Activated effector memory CD4-positive, alpha-beta T cell treated with anti-CD3 and anti-CD28 coated beads, Interleukin-2, amount 50 U/mL, for 16 hours (primary cell): ENCODE results near the gene TENT4A.
A peak's percentile ranks its signal among the peaks of the same experiment; 100 is the strongest.

Experiments used
- DNase-seq: peaks from one replicate; pipeline ENCODE4 v3.0.0-alpha.2; 2020

The TENT4A gene

DNA sequence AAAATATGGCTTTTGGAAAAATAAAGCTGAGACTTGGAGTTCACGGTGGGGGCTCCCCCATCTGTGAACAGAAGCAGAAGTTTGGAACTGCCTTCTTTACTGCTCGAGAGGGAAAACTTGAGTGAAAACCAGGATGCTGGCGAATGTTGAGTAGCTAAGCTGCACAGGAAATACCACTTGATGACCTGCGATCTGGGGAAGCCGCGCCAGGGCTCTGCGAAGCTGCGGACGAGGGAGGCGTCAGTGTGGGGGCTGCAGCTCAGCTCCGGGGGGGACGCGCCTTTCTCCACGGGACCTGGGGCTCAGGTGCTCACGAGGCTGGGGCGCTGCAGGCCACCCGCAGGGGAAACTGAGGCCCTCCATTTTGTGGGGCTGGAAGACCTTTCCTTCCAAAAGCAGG lies 62.3 kb downstream of the TENT4A start:
- DNase-seq = no peak

DNA sequence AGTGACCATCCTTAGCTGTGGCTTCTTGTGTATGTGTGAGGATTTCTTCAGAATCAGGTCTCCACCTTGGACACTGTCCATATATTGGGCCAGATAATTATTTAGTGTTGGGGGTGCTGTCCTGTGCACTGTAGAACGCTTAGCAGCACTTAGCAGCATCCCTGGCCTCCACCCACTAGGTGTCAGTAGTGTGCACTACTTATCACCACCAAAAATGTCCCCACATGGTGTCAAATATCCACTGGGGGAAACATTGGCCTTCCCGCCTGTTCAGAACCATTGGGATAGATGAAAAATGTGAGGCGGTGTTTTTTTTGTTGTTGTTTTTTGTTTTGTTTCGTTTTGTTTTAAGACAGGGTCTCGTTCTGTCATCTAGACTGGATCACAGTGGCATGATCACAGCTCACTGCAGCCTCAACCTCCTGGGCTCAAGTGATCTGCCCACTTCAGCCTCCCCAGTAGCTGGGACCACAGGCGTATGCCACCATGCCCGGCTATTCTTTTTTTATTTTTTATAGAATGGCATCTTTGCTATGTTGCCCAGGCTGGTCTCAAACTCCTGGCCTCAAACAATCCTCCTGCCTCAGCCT lies 67.7 kb downstream of the TENT4A start:
- peak; percentile 76 for DNase-seq

GRCh38 chr5:6781716-6782115 lies 68.5 kb downstream of the TENT4A start:
- DNase-seq = no peak

DNA sequence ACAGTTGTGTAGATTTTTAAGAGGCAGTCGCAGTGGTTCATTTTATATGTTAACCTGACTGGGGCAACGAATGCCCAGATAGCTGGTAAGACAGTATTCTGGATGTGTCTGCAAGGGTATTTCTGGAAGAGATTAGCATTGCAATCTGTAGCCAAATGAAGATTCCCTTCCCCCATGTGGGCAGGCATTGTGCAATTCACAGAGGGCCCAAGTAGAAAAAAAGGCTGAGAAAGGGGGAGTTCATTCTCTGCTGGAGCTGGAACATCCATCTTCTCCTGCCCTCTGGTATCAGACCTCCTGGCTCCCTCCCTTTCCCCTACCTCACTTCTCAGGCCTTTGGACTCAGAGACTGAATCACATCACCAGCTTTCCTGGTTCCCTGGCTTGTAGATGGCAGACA lies 70.6 kb downstream of the TENT4A start:
- DNase-seq = no peak

- no peak for DNase-seq
Measured at GRCh38 chr5:6784481-6784880, 71.2 kb downstream of the TENT4A start.

DNA sequence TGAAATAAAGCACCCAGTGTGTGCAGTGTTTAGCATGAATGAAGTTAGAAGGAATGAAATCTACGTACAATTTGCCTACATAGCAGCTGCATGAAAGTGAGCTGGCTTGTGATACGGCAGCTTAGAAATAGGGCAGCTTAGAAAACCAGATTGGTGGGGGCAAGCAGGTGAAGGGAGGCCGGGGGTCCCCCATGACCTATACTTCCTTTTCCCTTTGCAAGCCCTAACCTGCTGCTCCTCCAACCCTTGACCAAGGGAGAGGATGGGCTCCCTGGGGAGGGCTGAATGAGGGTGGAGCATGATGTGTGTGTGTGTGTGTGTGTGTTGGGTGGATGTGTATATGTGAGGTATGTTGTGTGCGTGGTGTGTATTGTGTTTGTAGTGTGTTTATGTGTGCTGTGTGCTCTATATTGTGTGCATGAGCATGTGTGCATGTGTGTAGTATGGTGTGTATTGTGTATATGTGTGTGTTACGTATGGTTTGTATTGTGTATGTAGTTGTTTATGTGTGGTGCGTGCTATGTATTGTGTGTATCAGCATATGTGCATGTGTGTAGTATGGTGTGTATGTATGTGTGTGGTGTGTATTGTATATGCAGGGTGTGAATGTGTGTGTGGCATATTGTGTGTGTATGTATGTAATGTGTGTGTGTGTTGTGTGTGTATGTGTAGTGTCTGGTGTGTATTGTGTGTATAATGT lies 72.1 kb downstream of the TENT4A start:
- no peak for DNase-seq

DNA sequence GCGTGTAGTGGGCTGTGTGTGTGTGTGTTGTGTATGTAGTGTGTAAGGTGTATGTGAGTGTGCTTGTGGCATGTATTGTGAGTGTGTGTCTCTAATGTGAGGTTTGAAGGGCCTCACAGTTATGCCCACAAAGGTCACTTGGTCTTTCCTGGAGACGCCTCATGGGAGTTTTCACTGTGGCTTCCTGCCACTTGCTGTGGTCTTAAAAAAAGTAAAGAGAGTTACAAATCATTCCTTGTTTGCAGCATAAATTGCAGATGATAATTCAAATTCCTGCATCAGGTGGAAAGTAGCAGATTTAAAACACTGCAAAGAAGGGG lies 72.6 kb downstream of the TENT4A start:
- DNase-seq = no peak

DNA sequence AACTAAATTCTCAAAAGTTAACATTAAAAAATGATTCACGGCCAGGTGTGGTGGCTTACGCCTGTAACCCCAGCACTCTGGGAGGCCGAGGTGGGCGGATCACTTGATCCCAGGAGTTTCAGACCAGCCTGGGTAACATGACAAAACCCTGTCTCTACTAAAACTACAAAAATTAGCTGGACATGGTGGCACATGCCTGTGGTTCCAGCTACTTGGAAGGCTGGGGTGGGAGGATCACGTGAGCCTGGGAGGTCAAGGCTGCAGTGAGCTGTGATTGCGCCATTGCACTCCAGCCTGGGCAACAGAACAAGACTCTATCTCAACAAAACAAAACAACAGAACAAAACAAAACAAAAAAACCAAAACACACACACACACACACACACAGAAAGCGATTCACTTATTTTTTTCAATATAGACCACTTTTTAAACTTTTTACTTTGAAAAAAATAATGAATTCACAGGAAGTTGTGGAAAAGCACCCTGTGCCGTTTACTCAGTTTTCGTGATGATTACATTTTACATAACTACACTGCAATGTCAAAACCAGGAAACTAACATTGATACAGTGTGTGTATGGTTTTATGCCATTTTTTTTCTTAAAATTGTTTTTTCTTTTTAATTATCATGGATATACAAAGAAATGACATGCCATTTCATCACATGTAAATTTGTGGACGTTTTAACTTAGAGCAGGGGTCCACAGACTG lies 73.7 kb downstream of the TENT4A start:
- DNase-seq = no peak

- no peak for DNase-seq
Measured at GRCh38 chr5:6787941-6788340, 74.7 kb downstream of the TENT4A start.

- no peak for DNase-seq
Measured at GRCh38 chr5:6788439-6788838, 75.2 kb downstream of the TENT4A start.

DNA sequence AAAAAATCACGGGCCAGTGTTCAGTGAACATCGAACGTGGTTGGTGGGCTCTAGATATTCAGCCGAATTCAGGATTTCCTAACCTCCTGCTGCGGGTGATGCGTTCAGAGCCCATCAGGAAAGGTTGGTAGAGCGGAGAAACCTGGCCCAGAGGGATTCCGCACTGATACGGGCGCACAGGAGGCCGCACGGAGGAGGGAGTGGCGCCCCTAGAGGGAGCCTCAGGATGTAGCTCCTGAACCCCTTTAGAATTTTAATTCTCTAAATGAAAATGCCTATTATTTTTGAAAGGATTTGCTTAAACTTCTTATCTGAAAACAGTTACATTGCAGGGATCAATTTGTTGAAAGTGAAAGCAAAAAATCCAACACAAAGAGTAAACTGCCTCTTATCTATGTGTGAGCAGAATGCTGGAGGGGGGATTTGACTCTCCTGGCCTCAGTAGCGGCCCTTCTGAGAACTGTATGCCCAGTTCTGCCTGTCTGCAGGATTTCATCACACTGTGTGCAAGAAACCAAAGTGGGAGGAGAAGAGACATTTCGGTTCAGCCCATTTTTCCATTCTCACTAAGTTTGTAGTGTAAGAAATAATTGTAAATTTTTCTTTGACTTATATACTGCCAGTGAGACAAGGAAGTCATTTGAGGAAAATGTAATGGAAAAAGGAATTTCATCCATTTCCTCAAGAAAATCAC lies 75.9 kb downstream of the TENT4A start:
- DNase-seq = no peak

GRCh38 chr5:6790346-6790865 lies 77.2 kb downstream of the TENT4A start:
- DNase-seq = no peak

DNA sequence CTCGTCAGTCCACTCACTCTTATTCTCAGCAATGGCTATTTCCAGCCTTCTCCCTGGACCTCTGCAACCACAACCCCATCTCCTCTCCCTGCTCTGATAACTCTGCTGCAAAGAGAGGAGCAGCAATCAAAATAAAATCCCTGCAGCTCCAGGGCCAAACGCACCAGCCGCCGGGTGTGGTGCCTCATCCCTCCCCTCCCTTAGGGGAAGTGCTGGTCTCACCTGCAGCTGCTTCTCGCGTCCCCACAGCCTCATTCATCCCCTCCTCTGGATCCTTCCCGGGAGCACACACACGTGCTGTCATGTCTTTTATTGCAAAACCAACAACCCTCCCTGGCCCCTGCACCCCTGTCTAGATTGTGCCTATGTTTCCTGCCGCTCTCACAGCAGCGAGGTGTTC lies 77.8 kb downstream of the TENT4A start:
- DNase-seq = no peak

- no peak for DNase-seq
Measured at GRCh38 chr5:6792376-6792775, 79.1 kb downstream of the TENT4A start.

GRCh38 chr5:6792911-6793471 lies 79.8 kb downstream of the TENT4A start:
- no peak for DNase-seq

- no peak for DNase-seq
Measured at GRCh38 chr5:6801236-6801635, 88.0 kb downstream of the TENT4A start.

GRCh38 chr5:6803981-6804550 lies 90.8 kb downstream of the TENT4A start:
- no peak for DNase-seq

- DNase-seq = no peak
Measured at GRCh38 chr5:6804766-6805501, 91.7 kb downstream of the TENT4A start.

GRCh38 chr5:6805841-6806240 lies 92.6 kb downstream of the TENT4A start:
- DNase-seq = no peak
